ENCODE data around the gene CHMP4B.

DNA sequence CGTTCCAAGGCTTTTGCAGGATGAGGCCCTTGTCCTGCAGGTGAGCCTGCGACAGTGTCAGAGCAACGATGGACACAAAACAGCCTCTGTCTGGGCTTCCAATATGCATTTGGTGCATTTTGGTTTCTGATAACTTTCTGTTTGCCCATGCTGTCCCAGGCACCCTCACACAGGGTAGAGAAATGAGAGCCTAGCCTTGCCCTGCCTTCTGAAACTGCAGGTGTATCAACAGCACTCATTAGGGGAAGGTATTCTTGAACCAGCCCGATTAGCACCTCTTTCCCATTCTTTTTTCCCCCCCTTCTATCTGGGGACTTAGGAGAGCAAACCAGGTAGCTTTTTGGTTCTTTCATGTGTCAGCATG is 30.3 kb downstream of the CHMP4B start:
- TF ChIP-seq POLR2AphosphoS5 (IDR thresholded peaks at IDR 0.05; ENCODE audit: low read depth, low read length) (no peak), REST (IDR thresholded peaks at IDR 0.05; ENCODE audit: insufficient read depth in 1 of 2, low read depth in 2 of 2, low read length in 2 of 2) (no peak)
